H9 (cell line): ENCODE data around the gene LDLRAD4. TPM values are rescaled to one million over a fixed set of nuclear protein-coding genes. Genes with fewer than 3 reads are reported as not detected.

Experiments
- DNase-seq: peaks from one replicate; pipeline ENCODE4 v3.0.0-alpha.2; 2017
- H2AFZ ChIP-seq: one replicate; pipeline ENCODE4 v1.6.1; 2013; ENCODE audit warnings: mild to moderate bottlenecking, low read length, control low read depth, moderate library complexity
- H2AK5ac ChIP-seq: 2 replicates; pipeline ENCODE4 v1.6.1; 2013; ENCODE audit warnings: low read length, control low read depth, mixed read lengths; ENCODE audit not compliant: insufficient read length
- H2BK120ac ChIP-seq: one replicate; pipeline ENCODE4 v1.6.1; 2013; ENCODE audit warnings: low read depth, mild to moderate bottlenecking, low read length, control low read depth, inconsistent platforms; ENCODE audit not compliant: poor library complexity, severe bottlenecking
- H2BK12ac ChIP-seq: 2 replicates; pipeline ENCODE4 v1.6.1; 2013; ENCODE audit warnings: low read length, control low read depth, mixed read lengths, low read depth; ENCODE audit not compliant: insufficient read length
- H2BK15ac ChIP-seq: 2 replicates; pipeline ENCODE4 v1.6.1; 2013; ENCODE audit warnings: low read depth, low read length, control low read depth
- H2BK20ac ChIP-seq: one replicate; pipeline ENCODE4 v1.6.1; 2013; ENCODE audit warnings: low read depth, mild to moderate bottlenecking, low read length, control low read depth, inconsistent platforms; ENCODE audit not compliant: poor library complexity, severe bottlenecking
- H2BK5ac ChIP-seq: 2 replicates; pipeline ENCODE4 v1.6.1; 2013; ENCODE audit warnings: low read length, control low read depth, mixed read lengths; ENCODE audit not compliant: insufficient read length
- H3K14ac ChIP-seq: 2 replicates; pipeline ENCODE4 v1.6.1; 2013; ENCODE audit warnings: low read length, control low read depth; ENCODE audit not compliant: insufficient read depth
- H3K18ac ChIP-seq: 2 replicates; pipeline ENCODE4 v1.6.1; 2013; ENCODE audit warnings: low read depth, mild to moderate bottlenecking, mixed read lengths, low read length, control low read depth; ENCODE audit not compliant: insufficient read length
- H3K23ac ChIP-seq: 2 replicates; pipeline ENCODE4 v1.6.1; 2013; ENCODE audit warnings: low read length, control low read depth, mixed read lengths, low read depth; ENCODE audit not compliant: insufficient read length
- H3K23me2 ChIP-seq: 2 replicates; pipeline ENCODE4 v1.6.1; 2013; ENCODE audit warnings: low read depth, mild to moderate bottlenecking, mixed read lengths, low read length, control low read depth; ENCODE audit not compliant: insufficient read length, poor library complexity, severe bottlenecking
- H3K27ac ChIP-seq: 2 replicates; pipeline ENCODE4 v1.5.1; 2013; ENCODE audit warnings: low read length, control low read depth, mixed read lengths, low read depth; ENCODE audit not compliant: insufficient read length
- H3K27me3 ChIP-seq: 2 replicates; pipeline ENCODE4 v1.6.1; 2013; ENCODE audit warnings: low read length, control low read depth, inconsistent platforms; ENCODE audit not compliant: insufficient read depth
- H3K4ac ChIP-seq: 2 replicates; pipeline ENCODE4 v1.6.1; 2013; ENCODE audit warnings: low read depth, mild to moderate bottlenecking, control low read depth, inconsistent platforms, low read length, moderate library complexity
- H3K4me1 ChIP-seq: 2 replicates; pipeline ENCODE4 v1.6.1; 2013; ENCODE audit warnings: low read length, control low read depth, inconsistent platforms; ENCODE audit not compliant: insufficient read depth
- H3K4me2 ChIP-seq: 2 replicates; pipeline ENCODE4 v1.6.1; 2013; ENCODE audit warnings: low read length, control low read depth, mixed read lengths; ENCODE audit not compliant: insufficient read length, insufficient read depth
- H3K56ac ChIP-seq: 2 replicates; pipeline ENCODE4 v1.6.1; 2013; ENCODE audit warnings: low read depth, mild to moderate bottlenecking, mixed read lengths, low read length, control low read depth; ENCODE audit not compliant: insufficient read length
- H3K79me1 ChIP-seq: 2 replicates; pipeline ENCODE4 v1.6.1; 2013; ENCODE audit warnings: low read depth, mild to moderate bottlenecking, moderate library complexity, low read length, control low read depth, inconsistent platforms; ENCODE audit not compliant: insufficient read depth, poor library complexity, severe bottlenecking
- H3K79me2 ChIP-seq: 2 replicates; pipeline ENCODE4 v1.6.1; 2013; ENCODE audit warnings: low read length, control low read depth, inconsistent platforms; ENCODE audit not compliant: insufficient read depth
- H3K9ac ChIP-seq: 2 replicates; pipeline ENCODE4 v1.6.1; 2013; ENCODE audit warnings: low read length, control low read depth, mixed read lengths; ENCODE audit not compliant: insufficient read length; ENCODE audit errors: extremely low read depth
- H3K9me3 ChIP-seq: one replicate; pipeline ENCODE4 v1.6.1; 2013; ENCODE audit warnings: low read depth, low read length, inconsistent platforms; ENCODE audit not compliant: control insufficient read depth
- H3T11ph ChIP-seq: one replicate; pipeline ENCODE4 v1.6.1; 2013; ENCODE audit warnings: mild to moderate bottlenecking, low read length, control low read depth, inconsistent platforms
- H4K20me1 ChIP-seq: one replicate; pipeline ENCODE4 v1.6.1; 2013; ENCODE audit not compliant: control insufficient read depth, insufficient read length, insufficient read depth
- H4K5ac ChIP-seq: 2 replicates; pipeline ENCODE4 v1.6.1; 2013; ENCODE audit warnings: low read depth, mild to moderate bottlenecking, mixed read lengths, low read length, control low read depth; ENCODE audit not compliant: insufficient read length
- H4K8ac ChIP-seq: replicated peaks from 2 replicates; pipeline ENCODE4 v1.6.1; 2013; ENCODE audit warnings: low read length, control low read depth, mixed read lengths, low read depth; ENCODE audit not compliant: insufficient read length
- H4K91ac ChIP-seq: 2 replicates; pipeline ENCODE4 v1.6.1; 2013; ENCODE audit warnings: low read depth, mild to moderate bottlenecking, moderate library complexity, mixed read lengths, low read length, control low read depth; ENCODE audit not compliant: insufficient read length
- H3K27ac Mint-ChIP-seq, 3 experiments: 2 replicates in 2 of 3; 3 replicates in 1 of 3; pipeline ENCODE4 v1.8.0; 2020 to 2021; ENCODE audit warnings: mixed read lengths in 3 of 3, mild to moderate bottlenecking in 1 of 3, moderate library complexity in 1 of 3
- H3K27me3 Mint-ChIP-seq: 2 replicates; pipeline ENCODE4 v1.8.0; 2021; ENCODE audit warnings: low read depth, mild to moderate bottlenecking, moderate library complexity, mixed read lengths
- H3K36me3 Mint-ChIP-seq, 3 experiments: 2 replicates in 2 of 3; 3 replicates in 1 of 3; pipeline ENCODE4 v1.8.0; 2020 to 2021; ENCODE audit warnings: low read depth in 3 of 3, mixed read lengths in 3 of 3; ENCODE audit not compliant: insufficient read depth in 1 of 3
- H3K4me1 Mint-ChIP-seq, 2 experiments: 2 replicates each; pipeline ENCODE4 v1.8.0; 2020; ENCODE audit warnings: mixed read lengths in 2 of 2
- H3K4me3 Mint-ChIP-seq, 2 experiments: 2 replicates in 1 of 2; 3 replicates in 1 of 2; pipeline ENCODE4 v1.8.0; 2020 to 2021; ENCODE audit warnings: mild to moderate bottlenecking in 2 of 2, mixed read lengths in 2 of 2, moderate library complexity in 1 of 2
- H3K9me3 Mint-ChIP-seq, 2 experiments: 2 replicates in 1 of 2; 3 replicates in 1 of 2; pipeline ENCODE4 v1.8.0; 2020; ENCODE audit warnings: mild to moderate bottlenecking in 2 of 2, mixed read lengths in 2 of 2, moderate library complexity in 1 of 2
- WGBS: extraction: QIAGEN DNeasy Blood & Tissue Kit; methylation state at CpG from one replicate; pipeline ENCODE4 v1.1.7; 2013; ENCODE audit warnings: missing lambda C conversion rate, low lambda C conversion rate, mixed read lengths; ENCODE audit not compliant: insufficient read length; ENCODE audit errors: extremely low coverage; 5-methylcytosine and 5-hydroxymethylcytosine counted together
- total RNA-seq: library from RNA; stranded (reverse); gene quantifications from 2 replicates; pipeline ENCODE4 v1.2.1, GENCODE V29; 2021
- TF ChIP-seq, protein P1 (sequence below): fragments of 200-600 bp; sonication (generic); conservative IDR thresholded peaks from 3 replicates; pipeline ENCODE4 v1.8.0; 2021; ENCODE audit warnings: antibody characterized with exemption, mild to moderate bottlenecking

LDLRAD4 gene
- total RNA-seq, 1 experiment from 2014 or later: 3.9 TPM

DNA sequence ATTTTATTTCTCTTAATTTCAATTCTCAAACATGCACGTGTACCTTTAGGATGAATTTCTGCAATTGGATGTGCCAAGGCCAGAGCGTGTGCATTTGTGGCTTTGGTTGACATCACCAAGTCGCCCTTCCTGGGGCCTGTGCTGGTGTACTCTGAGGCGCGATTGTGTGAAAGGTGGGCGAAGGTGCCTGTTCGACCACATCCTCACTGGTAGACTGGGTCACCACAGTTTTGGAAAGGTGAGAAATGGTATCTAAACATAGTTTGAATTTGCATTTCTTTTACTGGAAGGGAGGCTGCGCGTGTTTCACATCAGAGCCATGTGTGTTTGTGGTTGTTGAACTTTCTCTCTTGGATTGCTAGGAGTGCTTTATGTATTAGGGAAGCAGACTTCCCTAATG is 89.8 kb downstream of the LDLRAD4 start:
- H3K9me3 ChIP-seq: no peaks in the 10 kb centered on the region
- H3K9ac ChIP-seq: no peak overlapping the region
- WGBS: no CpG with 5 or more reads among the region's 9 CpGs
- Mint-ChIP-seq H3K4me3 (no peak overlapping the region), H3K27ac (no peak overlapping the region), H3K36me3 (no peaks in the 10 kb centered on the region; a peak in 1 of 7 replicates), H3K27me3 (no peaks in the 10 kb centered on the region), H3K4me1 (no peaks in the 10 kb centered on the region), H3K9me3 (peaks cover 3% of the 10 kb centered on the region in 2 experiments; a peak in 2 of 5 replicates)
- no peak overlapping the region for H2BK20ac ChIP-seq
- H3K79me2 ChIP-seq: no peaks in the 10 kb centered on the region
- no peak overlapping the region for H3T11ph ChIP-seq
- H2AK5ac ChIP-seq: no peak overlapping the region
- no peak for DNase-seq
- H3K23ac ChIP-seq: no peak overlapping the region
- no peak overlapping the region for H3K27ac ChIP-seq
- no peak overlapping the region for H2BK120ac ChIP-seq
- no peak overlapping the region for H3K4ac ChIP-seq
- no peak overlapping the region for H4K5ac ChIP-seq
- H3K4me1 ChIP-seq: no peaks in the 10 kb centered on the region
- no peaks in the 10 kb centered on the region for H4K20me1 ChIP-seq
- no peak overlapping the region for H4K91ac ChIP-seq
- no peak overlapping the region for H2BK5ac ChIP-seq
- no peak overlapping the region for H2AFZ ChIP-seq
- H3K27me3 ChIP-seq: no peaks in the 10 kb centered on the region
- H4K8ac ChIP-seq: no peak overlapping the region
- H3K56ac ChIP-seq: no peak overlapping the region
- H3K18ac ChIP-seq: no peak overlapping the region
- no peaks in the 10 kb centered on the region for H3K79me1 ChIP-seq
- H2BK12ac ChIP-seq: no peak overlapping the region
- TF ChIP-seq, protein P1, sequence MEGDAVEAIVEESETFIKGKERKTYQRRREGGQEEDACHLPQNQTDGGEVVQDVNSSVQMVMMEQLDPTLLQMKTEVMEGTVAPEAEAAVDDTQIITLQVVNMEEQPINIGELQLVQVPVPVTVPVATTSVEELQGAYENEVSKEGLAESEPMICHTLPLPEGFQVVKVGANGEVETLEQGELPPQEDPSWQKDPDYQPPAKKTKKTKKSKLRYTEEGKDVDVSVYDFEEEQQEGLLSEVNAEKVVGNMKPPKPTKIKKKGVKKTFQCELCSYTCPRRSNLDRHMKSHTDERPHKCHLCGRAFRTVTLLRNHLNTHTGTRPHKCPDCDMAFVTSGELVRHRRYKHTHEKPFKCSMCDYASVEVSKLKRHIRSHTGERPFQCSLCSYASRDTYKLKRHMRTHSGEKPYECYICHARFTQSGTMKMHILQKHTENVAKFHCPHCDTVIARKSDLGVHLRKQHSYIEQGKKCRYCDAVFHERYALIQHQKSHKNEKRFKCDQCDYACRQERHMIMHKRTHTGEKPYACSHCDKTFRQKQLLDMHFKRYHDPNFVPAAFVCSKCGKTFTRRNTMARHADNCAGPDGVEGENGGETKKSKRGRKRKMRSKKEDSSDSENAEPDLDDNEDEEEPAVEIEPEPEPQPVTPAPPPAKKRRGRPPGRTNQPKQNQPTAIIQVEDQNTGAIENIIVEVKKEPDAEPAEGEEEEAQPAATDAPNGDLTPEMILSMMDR: no peak
- no peak overlapping the region for H3K14ac ChIP-seq
- H3K23me2 ChIP-seq: no peaks in the 10 kb centered on the region
- no peak overlapping the region for H2BK15ac ChIP-seq
- no peak overlapping the region for H3K4me2 ChIP-seq
